GM12801 (cell line): ENCODE data around the gene CAPNS1.

Source experiments
- TF ChIP-seq, protein P1 (sequence below): IDR thresholded peaks from one replicate; pipeline ENCODE4 v1.5.1; 2011; ENCODE audit warnings: control low read depth; ENCODE audit not compliant: insufficient read length; ENCODE audit errors: extremely low read depth

The CAPNS1 gene

DNA sequence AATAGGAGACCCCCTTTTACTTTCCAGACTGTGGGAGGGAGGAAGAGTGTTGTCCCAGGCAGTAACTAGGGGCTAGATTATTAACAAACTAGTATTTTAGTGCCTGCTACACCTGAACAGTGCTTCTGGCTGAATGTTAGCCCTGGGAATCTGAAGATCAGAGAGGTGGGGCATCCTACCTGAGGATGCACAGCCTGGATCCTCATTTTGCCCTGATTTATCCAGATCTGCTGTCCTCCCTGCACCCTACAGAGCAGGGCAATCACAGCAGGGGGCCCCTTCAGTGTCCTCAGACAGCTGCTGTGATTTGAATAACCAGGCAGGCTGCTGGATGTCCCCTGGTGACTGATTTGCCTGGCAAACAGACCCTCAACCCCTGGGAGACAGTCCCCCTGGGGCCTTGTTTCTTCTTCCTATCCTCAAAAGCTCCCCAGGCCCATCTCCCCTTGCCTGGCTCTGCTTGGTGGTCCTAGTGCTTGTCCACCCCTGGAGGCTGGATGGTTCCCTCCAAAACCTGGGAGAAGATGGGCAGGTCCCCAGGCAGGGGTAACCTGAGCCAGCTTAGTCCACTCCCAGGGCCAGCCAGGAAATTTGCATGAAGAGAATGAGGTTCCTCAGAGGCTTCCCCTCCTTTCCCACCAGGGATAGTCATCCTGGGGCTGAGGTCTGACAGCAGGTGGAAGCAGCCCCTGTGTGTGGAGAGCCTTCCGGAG lies 29.2 kb upstream of the CAPNS1 start, which contains the start of gene OVOL3:
TSS of gene OVOL3 (plus strand) at position 657 of the 713 bp plus-strand sequence. CDS start 60 bp downstream, outside the sequence.
- TF ChIP-seq, protein P1, sequence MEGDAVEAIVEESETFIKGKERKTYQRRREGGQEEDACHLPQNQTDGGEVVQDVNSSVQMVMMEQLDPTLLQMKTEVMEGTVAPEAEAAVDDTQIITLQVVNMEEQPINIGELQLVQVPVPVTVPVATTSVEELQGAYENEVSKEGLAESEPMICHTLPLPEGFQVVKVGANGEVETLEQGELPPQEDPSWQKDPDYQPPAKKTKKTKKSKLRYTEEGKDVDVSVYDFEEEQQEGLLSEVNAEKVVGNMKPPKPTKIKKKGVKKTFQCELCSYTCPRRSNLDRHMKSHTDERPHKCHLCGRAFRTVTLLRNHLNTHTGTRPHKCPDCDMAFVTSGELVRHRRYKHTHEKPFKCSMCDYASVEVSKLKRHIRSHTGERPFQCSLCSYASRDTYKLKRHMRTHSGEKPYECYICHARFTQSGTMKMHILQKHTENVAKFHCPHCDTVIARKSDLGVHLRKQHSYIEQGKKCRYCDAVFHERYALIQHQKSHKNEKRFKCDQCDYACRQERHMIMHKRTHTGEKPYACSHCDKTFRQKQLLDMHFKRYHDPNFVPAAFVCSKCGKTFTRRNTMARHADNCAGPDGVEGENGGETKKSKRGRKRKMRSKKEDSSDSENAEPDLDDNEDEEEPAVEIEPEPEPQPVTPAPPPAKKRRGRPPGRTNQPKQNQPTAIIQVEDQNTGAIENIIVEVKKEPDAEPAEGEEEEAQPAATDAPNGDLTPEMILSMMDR: no peak

DNA sequence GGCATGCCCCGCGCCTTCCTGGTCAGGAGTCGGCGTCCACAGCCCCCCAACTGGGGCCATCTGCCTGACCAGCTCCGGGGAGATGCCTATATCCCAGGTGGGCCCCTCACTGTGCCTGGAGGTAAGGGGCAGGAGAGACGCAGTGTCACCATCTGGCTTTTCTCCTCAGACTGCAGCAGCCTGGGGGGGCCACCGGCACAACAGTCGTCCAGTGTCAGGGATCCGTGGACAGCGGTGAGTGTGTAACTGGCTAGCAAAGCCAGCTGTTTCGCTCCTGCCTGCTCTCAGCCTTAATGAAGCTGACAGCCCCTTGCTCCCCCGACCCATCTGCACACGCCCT lies 28.7 kb upstream of the CAPNS1 start:
- TF ChIP-seq, protein P1: no peak

DNA sequence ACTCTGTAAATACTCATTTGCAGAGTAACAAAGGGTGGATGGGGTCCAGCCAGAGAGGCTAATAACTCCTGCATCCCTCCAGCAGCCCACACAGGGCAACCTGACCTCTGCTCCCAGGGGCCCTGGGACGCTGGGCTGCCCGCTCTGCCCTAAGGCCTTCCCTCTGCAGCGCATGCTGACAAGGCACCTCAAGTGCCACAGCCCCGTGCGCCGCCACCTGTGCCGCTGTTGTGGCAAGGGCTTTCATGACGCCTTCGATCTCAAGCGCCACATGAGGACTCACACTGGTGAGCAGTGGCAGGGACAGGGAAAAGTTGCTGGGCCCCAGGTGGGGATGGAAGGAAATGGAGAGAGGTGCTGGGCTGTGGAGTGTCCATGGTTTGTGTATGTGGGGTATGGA lies 27.2 kb upstream of the CAPNS1 start:
- TF ChIP-seq, protein P1: no peak

DNA sequence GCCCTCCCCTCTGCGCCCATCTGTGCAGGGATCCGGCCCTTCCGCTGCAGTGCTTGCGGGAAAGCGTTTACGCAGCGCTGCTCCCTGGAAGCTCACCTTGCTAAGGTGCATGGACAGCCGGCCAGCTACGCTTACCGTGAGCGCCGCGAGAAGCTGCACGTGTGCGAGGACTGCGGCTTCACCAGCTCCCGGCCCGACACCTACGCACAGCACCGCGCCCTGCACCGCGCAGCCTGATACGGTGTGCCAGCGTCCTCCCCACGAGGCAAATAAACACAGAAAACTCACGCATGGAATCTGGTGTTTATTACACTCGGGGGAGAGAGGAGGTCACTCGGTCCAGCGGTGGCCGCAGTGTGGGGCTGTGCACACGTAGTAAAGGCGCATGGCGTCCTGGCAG lies 26.4 kb upstream of the CAPNS1 start:
- TF ChIP-seq, protein P1: no peak

DNA sequence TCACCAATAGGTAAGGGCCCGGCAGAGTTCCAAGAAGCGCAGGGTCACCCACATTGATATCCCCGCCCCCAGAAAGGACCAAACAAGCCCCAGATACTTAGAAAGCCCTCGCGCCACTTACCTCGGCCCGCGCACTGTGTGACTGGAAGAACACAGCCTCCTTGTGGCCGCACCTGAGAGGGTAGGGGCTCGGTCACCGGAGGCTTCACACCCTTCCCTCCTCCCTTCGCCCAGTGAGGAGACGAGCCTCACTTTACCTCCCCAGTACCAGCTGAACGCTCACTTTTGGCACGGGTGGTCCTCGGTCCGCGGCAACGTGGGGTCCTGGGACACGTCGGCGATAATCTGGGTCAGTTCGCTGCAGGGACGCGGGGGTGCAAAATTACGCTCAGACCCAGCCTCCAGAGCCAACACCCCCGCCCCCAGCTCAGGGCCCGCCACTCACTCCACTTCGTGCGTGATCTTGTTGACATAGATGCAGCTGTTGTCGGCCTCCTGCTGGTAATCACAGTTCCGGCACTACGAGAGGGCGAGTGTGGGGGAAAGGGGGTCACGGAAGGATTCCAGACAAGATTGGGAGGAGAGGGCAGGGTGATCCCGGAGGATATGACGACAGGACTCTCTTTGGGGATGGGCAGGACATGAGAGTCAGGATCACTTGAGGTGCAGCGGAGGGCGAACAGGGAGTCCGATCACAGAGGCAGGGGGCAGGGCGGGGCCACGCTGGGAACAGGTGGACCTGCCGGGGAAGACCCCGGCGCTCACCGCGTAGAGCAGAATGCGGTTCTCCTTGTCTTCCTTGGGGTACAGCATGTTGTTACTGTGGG lies 25.8 kb upstream of the CAPNS1 start:
- TF ChIP-seq, protein P1: no peak

DNA sequence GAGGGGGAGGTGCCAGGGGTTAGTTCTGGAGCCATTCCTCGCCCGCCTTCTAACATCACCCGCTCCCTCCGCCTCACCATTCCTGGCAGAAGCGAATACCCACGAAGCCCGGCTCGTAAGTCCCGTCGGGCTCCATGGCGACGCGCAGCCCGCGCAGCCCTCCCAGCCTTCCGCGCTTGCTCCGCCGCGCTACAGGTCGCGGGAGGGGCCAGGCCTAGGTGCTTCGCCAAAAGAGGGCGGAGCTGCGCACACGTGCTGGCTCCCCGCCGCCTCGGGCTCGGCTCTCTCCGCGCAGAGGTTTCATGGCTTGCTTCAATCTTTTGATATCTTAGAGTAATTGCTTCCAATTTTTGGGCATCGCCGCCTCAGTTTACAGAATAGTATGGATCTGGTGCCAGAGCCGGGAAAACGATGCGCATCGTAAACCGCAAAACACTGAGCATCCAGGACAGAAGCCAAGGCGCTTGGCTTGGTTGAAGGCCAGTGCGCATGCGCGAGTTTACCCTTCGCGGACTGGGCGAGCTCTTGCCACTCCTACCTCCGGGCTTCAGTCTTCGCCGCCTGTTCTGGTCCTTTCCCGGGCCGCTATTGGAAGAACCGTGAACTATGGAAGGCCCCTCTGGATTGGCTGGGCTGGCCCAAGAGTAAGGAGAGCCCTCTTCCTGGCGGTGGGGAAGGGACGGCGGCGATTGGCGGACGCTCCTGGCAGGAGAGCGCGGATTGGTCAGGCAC lies 25.0 kb upstream of the CAPNS1 start, which contains the start of gene POLR2I:
TSS of gene POLR2I (minus strand) at position 155 of the 732 bp plus-strand sequence. CDS start at position 136, 19 bp downstream.
- TF ChIP-seq, protein P1: no peak
